Activated CD4-positive, alpha-beta memory T cell treated with anti-CD3 and anti-CD28 coated beads, Interleukin-2, amount 10 ng/mL, durations not matched to agents 7 days and 5 days (primary cell): ENCODE measurements around the gene MAP4. TPM values are rescaled to one million over a fixed set of nuclear protein-coding genes. Genes with fewer than 3 reads are reported as not detected.

Experiments
- CTCF ChIA-PET: fragments of 350-600 bp; sonication (Branson Sonifier 250); formaldehyde crosslinking; loops from one replicate; lab custom pipeline; 2021; ENCODE audit warnings: antibody characterized with exemption, inconsistent platforms; lab: Charles Lee
- POLR2A ChIA-PET: fragments of 350-600 bp; sonication (Branson Sonifier 250); formaldehyde crosslinking; loops from one replicate; lab custom pipeline; 2021; ENCODE audit warnings: antibody characterized with exemption; lab: Charles Lee
- DNase-seq: peaks from one replicate; pipeline ENCODE4 v3.0.0-alpha.2; 2020
- H3K27ac Mint-ChIP-seq: one replicate; pipeline ENCODE4 v1.8.0; 2021; ENCODE audit warnings: mild to moderate bottlenecking, mixed read lengths
- H3K27me3 Mint-ChIP-seq: one replicate; pipeline ENCODE4 v1.8.0; 2021; ENCODE audit warnings: mixed read lengths
- H3K36me3 Mint-ChIP-seq: one replicate; pipeline ENCODE4 v1.8.0; 2021; ENCODE audit warnings: low read depth, mixed read lengths
- H3K4me1 Mint-ChIP-seq: one replicate; pipeline ENCODE4 v1.8.0; 2021; ENCODE audit warnings: mixed read lengths
- H3K4me3 Mint-ChIP-seq: one replicate; pipeline ENCODE4 v1.8.0; 2021; ENCODE audit warnings: mild to moderate bottlenecking, mixed read lengths
- H3K9me3 Mint-ChIP-seq: one replicate; pipeline ENCODE4 v1.8.0; 2021; ENCODE audit warnings: mixed read lengths
- total RNA-seq, 2 experiments: library from RNA; stranded (reverse); gene quantifications; one replicate each; pipeline ENCODE4 v1.2.3, GENCODE V29; 2021

The MAP4 gene
- total RNA-seq, 2 experiments from 2014 or later = 92.6 to 94.2 TPM

DNA sequence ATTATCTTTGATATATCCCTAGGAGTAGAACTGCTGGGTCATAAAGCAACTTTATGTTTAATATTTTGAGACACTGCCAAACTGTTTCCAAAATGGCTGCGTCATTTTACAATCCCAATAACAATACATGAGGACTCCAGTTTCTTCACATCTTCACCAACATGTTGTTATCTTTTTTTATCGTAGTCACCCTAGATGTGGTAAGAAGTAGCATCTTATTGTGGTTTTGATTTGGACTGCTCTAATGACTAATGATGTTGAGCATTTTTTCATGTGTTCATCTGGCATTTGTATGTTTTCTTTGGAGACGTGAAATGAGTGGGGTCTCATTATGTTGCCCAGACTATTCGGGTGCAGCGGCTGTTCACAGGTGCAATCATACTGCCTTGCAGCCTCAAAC is 83.8 kb downstream of the MAP4 start:
- H3K27ac Mint-ChIP-seq = no peak overlapping the region
- no peak overlapping the region for H3K4me3 Mint-ChIP-seq
- no peaks in the 10 kb centered on the region for H3K27me3 Mint-ChIP-seq
- no peak for DNase-seq
- ChIA-PET POLR2A (no interaction called here), CTCF (no interaction called here)
- peaks cover 6% of the 10 kb centered on the region for H3K36me3 Mint-ChIP-seq
- no peaks in the 10 kb centered on the region for H3K9me3 Mint-ChIP-seq
- no peaks in the 10 kb centered on the region for H3K4me1 Mint-ChIP-seq

DNA sequence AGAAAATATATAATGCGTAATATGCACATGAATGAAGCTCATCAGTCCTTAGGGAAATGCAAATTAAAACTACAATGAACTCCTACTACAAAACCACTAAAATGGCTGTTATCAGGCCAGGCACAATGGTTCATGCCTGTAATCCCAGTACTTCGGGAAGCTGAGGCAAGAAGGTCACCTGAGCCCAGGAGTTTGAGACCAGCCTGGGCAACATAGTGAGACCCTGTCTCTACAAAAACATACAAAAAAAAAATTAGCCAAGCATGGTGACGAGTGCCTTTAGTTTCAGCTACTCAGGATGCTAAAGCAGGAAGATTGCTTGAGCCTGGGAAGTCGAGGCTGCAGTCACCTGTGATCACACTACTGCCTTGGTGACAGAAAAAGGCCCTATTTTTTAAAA is 85.2 kb downstream of the MAP4 start:
- H3K27me3 Mint-ChIP-seq = no peaks in the 10 kb centered on the region
- peaks cover 12% of the 10 kb centered on the region for H3K36me3 Mint-ChIP-seq
- H3K4me1 Mint-ChIP-seq = no peaks in the 10 kb centered on the region
- DNase-seq = no peak
- H3K9me3 Mint-ChIP-seq = no peaks in the 10 kb centered on the region
- ChIA-PET CTCF (interaction anchor here (0.7 kb wide), 2 partner anchors 60 to 630 kb away, joined by 4 to 6 read pairs; no protein-coding TSS in a partner anchor), POLR2A (no interaction called here)
- no peak overlapping the region for H3K27ac Mint-ChIP-seq
- no peak overlapping the region for H3K4me3 Mint-ChIP-seq

DNA sequence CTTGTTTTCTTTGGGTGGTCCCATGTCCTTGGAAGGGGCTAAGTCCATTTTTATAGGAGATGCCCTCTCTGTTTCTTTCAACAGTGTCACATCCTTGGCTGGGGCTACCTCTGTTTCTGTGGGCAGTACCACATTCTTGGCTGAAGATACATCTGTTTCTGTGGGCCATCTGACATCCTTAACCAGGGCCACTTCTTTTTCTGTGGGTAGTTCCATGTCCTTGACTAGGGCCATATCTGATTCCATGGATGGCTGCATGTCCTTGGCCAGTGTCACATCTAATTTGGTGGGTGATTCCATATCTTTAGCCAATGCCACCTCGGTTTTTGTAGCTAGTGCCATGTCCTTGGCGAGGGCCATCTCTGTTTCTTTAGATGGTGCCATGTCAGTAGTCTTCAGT is 99.5 kb downstream of the MAP4 start:
- H3K9me3 Mint-ChIP-seq = no peaks in the 10 kb centered on the region
- H3K27me3 Mint-ChIP-seq = no peaks in the 10 kb centered on the region
- H3K27ac Mint-ChIP-seq = no peak overlapping the region
- ChIA-PET CTCF (interaction anchor here (0.6 kb wide), 1 partner anchor 8 kb away, joined by 3 read pairs; no protein-coding TSS in a partner anchor), POLR2A (no interaction called here)
- no peak overlapping the region for H3K4me3 Mint-ChIP-seq
- no peak for DNase-seq
- peaks cover 28% of the 10 kb centered on the region for H3K36me3 Mint-ChIP-seq
- H3K4me1 Mint-ChIP-seq = no peaks in the 10 kb centered on the region

DNA sequence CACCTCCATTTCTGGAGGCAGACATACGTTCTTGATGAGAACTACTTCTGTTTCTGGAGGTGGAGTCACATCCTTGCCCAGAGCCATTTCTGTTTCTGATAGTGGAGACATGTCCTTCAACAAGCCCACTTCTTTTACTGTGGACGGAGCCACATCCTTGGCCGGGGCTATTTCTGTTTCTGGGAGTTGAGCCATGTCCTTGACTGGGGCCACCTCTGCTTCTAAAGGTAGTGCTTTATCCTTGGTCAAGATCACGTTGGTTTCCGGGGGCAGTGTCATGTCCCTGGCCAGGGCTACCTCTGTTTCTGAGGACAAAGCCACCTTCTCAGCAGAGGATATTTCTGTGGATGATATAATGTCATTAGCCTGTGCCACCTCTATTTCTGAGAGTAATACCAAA is 100.0 kb downstream of the MAP4 start:
- ChIA-PET CTCF (no interaction called here), POLR2A (no interaction called here)
- no peak overlapping the region for H3K27ac Mint-ChIP-seq
- no peaks in the 10 kb centered on the region for H3K9me3 Mint-ChIP-seq
- no peak for DNase-seq
- H3K4me3 Mint-ChIP-seq = no peak overlapping the region
- H3K36me3 Mint-ChIP-seq = peaks cover 31% of the 10 kb centered on the region
- peaks cover 3% of the 10 kb centered on the region for H3K4me1 Mint-ChIP-seq
- no peaks in the 10 kb centered on the region for H3K27me3 Mint-ChIP-seq

DNA sequence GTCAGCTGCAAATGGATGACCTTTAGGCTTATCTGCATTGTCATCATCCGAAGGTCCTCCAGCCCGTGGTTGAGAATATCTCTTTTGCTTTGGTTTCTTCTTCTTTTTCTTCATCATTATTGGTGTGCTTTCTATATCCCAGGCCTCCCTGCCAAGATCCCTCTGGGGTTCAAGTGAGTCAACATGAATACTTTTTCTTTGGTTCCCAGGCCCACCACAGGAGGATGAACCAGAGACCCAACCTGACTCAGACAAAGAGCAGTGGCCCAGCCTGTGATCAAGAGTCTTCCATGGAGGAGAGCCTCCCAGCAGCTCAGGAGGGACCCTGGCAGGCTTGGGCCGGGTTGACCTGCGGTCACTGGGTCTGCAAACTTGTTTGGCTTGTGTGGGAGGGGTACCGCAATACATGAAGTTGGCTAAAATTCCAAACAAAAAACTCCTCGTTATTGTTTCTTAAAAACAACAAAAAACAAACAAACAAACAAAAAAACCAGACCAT is 104.2 kb downstream of the MAP4 start:
- ChIA-PET POLR2A (no interaction called here), CTCF (no interaction called here)
- Mint-ChIP-seq H3K9me3 (no peaks in the 10 kb centered on the region), H3K36me3 (peaks cover 41% of the 10 kb centered on the region), H3K27me3 (no peaks in the 10 kb centered on the region), H3K4me3 (no peak overlapping the region), H3K4me1 (peaks cover 5% of the 10 kb centered on the region), H3K27ac (no peak overlapping the region)
- DNase-seq = no peak

DNA sequence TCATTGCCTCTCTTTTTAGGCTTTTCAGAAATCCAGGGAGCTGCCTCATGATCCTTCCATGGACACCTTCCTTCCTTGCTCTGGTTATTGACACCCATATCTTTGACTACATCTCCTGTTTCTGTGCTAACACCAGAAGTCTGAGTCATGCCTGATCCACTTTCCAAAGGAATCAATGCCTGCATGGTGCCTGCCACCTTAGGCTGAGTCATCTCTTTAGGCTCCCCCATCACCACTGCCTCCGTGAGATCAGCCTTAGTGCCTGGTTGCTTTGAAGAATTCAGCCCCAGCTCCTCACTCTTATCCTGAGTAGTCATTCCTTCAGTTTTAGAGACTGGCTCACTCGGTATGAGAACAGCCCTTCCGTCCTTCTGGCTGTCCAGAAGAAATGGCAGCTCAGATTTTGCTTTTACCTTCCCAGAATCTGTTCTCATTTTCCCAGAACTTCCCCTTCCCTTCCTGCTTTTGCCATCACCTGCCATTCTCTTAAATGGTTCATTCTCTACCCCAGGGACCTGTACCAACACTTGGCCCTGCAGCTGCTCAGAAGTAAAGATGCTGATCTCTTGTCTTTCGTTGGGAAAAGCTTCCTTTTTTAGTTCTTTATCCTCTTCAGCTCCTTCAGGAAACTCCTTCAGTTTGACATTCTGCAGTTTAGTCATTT is 105.3 kb downstream of the MAP4 start:
- ChIA-PET POLR2A (no interaction called here), CTCF (no interaction called here)
- peaks cover 37% of the 10 kb centered on the region for H3K36me3 Mint-ChIP-seq
- H3K27ac Mint-ChIP-seq = no peak overlapping the region
- DNase-seq = no peak
- H3K27me3 Mint-ChIP-seq = no peaks in the 10 kb centered on the region
- H3K4me3 Mint-ChIP-seq = no peak overlapping the region
- no peaks in the 10 kb centered on the region for H3K9me3 Mint-ChIP-seq
- peaks cover 5% of the 10 kb centered on the region for H3K4me1 Mint-ChIP-seq

DNA sequence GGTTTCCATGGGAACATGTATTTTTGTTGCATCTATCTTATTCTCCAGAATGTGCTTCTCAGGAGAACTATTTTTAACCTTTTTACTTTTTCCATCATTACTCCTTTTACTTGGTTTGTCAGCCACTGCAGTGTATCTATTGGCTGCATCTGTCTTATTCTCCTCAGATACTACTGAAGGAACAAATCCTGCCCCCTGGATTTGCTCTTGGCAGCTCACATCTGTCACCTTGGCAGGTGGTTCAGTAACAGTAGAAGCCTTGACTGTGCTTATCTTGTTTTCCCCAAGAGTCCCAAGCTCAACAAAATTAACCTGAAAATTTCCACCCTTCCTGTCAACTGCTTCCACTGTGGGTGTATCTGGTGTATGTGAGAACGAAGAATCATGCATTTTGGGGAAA is 106.0 kb downstream of the MAP4 start:
- Mint-ChIP-seq H3K4me1 (peaks cover 5% of the 10 kb centered on the region), H3K9me3 (no peaks in the 10 kb centered on the region), H3K27ac (no peak overlapping the region), H3K36me3 (peaks cover 32% of the 10 kb centered on the region), H3K4me3 (no peak overlapping the region), H3K27me3 (no peaks in the 10 kb centered on the region)
- POLR2A ChIA-PET = no interaction called here
- CTCF ChIA-PET = no interaction called here
- DNase-seq = no peak

DNA sequence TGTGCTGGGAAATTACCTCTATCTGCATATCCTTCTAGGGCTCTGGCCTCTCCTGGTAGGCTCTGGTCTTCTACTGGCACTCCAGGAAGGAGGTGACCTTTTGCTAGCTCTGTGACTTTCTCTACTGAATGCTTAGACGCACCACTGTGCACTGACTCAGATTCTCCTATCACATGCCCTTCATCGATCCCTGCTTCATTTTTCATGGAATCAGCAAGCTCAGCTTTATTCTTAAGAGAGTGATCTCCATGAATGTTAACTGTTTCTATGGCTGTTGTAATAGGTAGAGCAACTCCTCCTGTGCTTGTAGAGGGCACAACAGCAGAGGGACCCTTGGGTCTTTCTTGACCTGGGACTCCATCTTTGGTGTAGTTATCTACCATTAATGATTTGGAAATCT is 106.6 kb downstream of the MAP4 start:
- Mint-ChIP-seq H3K4me3 (no peak overlapping the region), H3K36me3 (peaks cover 28% of the 10 kb centered on the region), H3K4me1 (peaks cover 5% of the 10 kb centered on the region), H3K27me3 (no peaks in the 10 kb centered on the region), H3K27ac (no peak overlapping the region), H3K9me3 (no peaks in the 10 kb centered on the region)
- ChIA-PET POLR2A (no interaction called here), CTCF (no interaction called here)
- no peak for DNase-seq

DNA sequence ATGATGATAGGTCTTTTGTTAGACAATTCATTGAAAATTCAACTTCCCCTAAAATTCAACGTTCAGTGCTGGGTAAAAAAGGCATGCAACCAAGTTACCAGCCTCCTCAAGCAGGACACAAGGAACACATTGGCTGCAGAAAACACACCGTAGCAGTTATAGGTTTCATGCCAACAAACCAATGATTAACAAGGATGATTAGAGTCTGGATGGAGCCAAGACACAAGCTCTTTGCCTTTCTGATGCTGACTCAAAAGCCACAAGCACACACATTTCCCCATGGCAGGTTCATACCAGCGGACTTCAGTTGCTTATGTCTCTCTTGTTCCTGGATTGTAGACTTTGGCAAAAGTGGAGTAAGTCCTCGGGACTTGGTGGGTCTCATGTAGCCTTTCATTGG is 107.5 kb downstream of the MAP4 start:
- peaks cover 5% of the 10 kb centered on the region for H3K4me1 Mint-ChIP-seq
- H3K9me3 Mint-ChIP-seq = no peaks in the 10 kb centered on the region
- CTCF ChIA-PET = interaction anchor here (0.7 kb wide), 1 partner anchor 8 kb away, joined by 3 read pairs; no protein-coding TSS in a partner anchor
- H3K36me3 Mint-ChIP-seq = peaks cover 29% of the 10 kb centered on the region
- no peak overlapping the region for H3K4me3 Mint-ChIP-seq
- no peak overlapping the region for H3K27ac Mint-ChIP-seq
- DNase-seq = no peak
- no peaks in the 10 kb centered on the region for H3K27me3 Mint-ChIP-seq
- POLR2A ChIA-PET = no interaction called here

DNA sequence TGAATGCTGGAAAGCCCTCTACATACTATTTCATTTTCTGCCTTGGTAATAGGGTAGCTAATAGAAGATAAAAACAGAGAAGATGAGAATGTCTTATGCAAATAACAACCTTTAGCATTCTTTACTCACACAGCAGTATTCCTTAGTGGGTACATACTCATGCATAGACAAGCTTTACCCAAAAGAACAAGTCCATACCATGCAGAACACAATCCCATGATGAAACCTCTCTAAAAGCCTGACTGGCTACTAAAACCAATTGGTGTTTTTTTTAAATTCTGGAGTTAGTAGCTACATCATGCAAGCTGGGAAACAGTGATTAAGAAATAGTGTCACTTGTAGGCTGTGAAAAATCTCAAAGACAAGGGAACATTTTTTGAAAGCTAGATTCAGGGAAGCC is 108.4 kb downstream of the MAP4 start:
- Mint-ChIP-seq H3K36me3 (peaks cover 29% of the 10 kb centered on the region), H3K27me3 (no peaks in the 10 kb centered on the region), H3K27ac (no peak overlapping the region), H3K4me1 (peaks cover 5% of the 10 kb centered on the region), H3K4me3 (no peak overlapping the region), H3K9me3 (no peaks in the 10 kb centered on the region)
- ChIA-PET CTCF (no interaction called here), POLR2A (interaction anchor here (0.8 kb wide), 1 partner anchor 55 kb away, joined by 3 read pairs; no protein-coding TSS in a partner anchor)
- no peak for DNase-seq

DNA sequence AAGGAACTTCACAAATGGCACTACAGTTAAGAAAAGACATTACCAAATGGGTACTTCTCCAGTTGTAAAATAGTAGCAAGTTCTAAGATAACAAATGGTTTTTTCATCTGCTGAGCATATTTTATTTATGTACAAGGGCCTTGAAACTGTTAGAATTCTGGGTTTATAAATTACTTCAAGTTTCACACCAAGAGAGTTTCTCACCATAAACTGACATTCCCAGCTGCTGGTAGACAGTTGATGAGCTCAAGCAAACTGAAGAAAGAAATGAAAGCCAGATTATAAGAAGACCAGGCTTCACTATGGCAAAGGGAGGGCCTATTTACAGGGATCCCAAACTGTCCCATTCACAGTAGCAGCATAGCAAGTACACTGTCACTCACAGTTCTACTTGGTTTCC is 113.5 kb downstream of the MAP4 start:
- ChIA-PET CTCF (no interaction called here), POLR2A (no interaction called here)
- Mint-ChIP-seq H3K27me3 (no peaks in the 10 kb centered on the region), H3K4me1 (no peaks in the 10 kb centered on the region), H3K27ac (no peak overlapping the region), H3K4me3 (no peak overlapping the region), H3K9me3 (no peaks in the 10 kb centered on the region), H3K36me3 (peaks cover 10% of the 10 kb centered on the region)
- DNase-seq = no peak

DNA sequence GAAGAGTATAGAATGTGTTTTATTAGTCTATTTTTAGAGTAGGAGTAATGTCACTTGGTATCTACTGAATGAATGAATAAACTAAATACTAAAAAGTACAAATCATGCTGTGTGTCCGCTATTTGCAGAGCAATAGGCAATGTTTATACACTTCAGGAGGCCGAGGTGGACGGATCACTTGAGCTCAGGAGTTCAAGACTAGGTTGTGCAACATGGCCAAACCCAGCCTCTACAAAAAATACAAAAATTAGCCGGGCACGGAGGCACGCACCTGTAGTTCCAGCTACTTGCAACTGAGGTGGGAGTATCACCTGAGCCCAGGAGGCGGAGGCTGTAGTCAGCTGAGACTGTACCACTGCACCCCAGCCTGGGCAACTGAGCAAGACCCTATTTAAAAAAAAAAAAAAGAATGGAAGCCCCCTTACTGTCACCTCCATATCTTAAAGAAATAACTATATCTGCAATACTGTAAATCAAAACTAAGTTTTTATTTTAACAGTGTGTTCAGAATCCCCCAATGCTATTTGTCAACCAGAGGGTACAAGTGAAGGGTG is 114.9 kb downstream of the MAP4 start:
- H3K36me3 Mint-ChIP-seq = peaks cover 13% of the 10 kb centered on the region
- H3K9me3 Mint-ChIP-seq = no peaks in the 10 kb centered on the region
- ChIA-PET POLR2A (no interaction called here), CTCF (no interaction called here)
- no peak overlapping the region for H3K4me3 Mint-ChIP-seq
- DNase-seq = no peak
- no peaks in the 10 kb centered on the region for H3K27me3 Mint-ChIP-seq
- H3K27ac Mint-ChIP-seq = no peak overlapping the region
- no peaks in the 10 kb centered on the region for H3K4me1 Mint-ChIP-seq

DNA sequence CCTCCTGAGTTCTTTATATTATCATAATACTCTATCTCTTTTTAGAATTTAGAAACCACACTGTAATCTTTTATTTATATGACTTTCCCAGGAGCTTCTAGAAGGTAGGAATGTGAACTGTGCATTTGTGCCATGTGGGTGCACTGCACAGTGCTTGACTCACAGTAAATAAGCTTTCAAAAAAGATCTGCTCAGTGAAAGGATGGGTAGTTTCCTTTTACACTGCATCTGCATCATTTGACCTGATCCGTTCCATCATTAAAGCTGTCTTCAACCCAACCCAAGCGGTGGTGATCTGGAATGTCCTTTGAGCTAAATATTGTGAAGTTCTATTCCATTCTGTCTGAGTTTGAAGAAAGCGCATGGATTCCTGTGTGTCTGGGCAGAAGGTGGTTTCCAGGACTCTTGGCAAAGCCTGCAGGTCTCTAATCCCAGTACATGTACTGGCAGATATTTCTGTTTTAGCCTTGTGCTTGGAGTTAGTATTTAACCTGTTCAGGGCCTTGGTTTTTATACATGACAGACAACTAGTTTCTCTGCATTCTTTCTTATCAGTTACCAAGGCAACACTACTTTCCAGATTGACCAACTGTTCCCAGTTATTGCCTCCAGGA is 116.6 kb downstream of the MAP4 start:
- no peak for DNase-seq
- CTCF ChIA-PET = interaction anchor here (1.2 kb wide), 1 partner anchor 9 kb away, joined by 3 read pairs; no protein-coding TSS in a partner anchor
- H3K27me3 Mint-ChIP-seq = no peaks in the 10 kb centered on the region
- peaks cover 9% of the 10 kb centered on the region for H3K36me3 Mint-ChIP-seq
- no peak overlapping the region for H3K4me3 Mint-ChIP-seq
- H3K27ac Mint-ChIP-seq = no peak overlapping the region
- H3K4me1 Mint-ChIP-seq = no peaks in the 10 kb centered on the region
- H3K9me3 Mint-ChIP-seq = no peaks in the 10 kb centered on the region
- POLR2A ChIA-PET = no interaction called here
